Natural killer cell (primary cell): ENCODE results near the gene RTN4. TPM values are rescaled to one million over a fixed set of nuclear protein-coding genes. Genes with fewer than 3 reads are reported as not detected.
A peak's percentile ranks its signal among the peaks of the same experiment; 100 is the strongest.
"Not testable (repeated sequence)": the region's sequence is repeated elsewhere in the genome, so short reads cannot be mapped to it uniquely, and the experiment has no call there.

ENCODE experiments used
- ATAC-seq, 3 donors: fragments of 150-1000 bp in 2 of 3; fragments of 200-7000 bp in 1 of 3; cut with Tn5 transposase; 1 replicate in 1 of 3; 2 replicates in 2 of 3; pipeline ENCODE4 v1.10.0; 2021; ENCODE audit warnings: mild to moderate bottlenecking in 2 of 3, moderate library complexity in 2 of 3
- DNase-seq, 2 donors: peaks; one replicate each; pipeline versions ENCODE4 v3.0.0 to v3.0.0-alpha.2; 2013 to 2021; ENCODE audit warnings: mixed read lengths in 1 of 2
- H3K27ac ChIP-seq: one replicate; pipeline ENCODE4 v1.5.1; 2013; ENCODE audit warnings: mild to moderate bottlenecking, low read length
- H3K27me3 ChIP-seq: one replicate; pipeline ENCODE4 v1.6.1; 2013; ENCODE audit warnings: low read length; ENCODE audit not compliant: control insufficient read depth, insufficient read depth
- H3K36me3 ChIP-seq: one replicate; pipeline ENCODE4 v1.6.1; 2013; ENCODE audit warnings: low read length; ENCODE audit not compliant: control insufficient read depth, insufficient read depth
- H3K4me1 ChIP-seq: one replicate; pipeline ENCODE4 v1.6.1; 2013; ENCODE audit warnings: low read length; ENCODE audit not compliant: control insufficient read depth, insufficient read depth
- H3K4me3 ChIP-seq: one replicate; pipeline ENCODE4 v1.5.1; 2013; ENCODE audit warnings: low read length
- H3K9me3 ChIP-seq: one replicate; pipeline ENCODE4 v1.6.1; 2013; ENCODE audit warnings: low read length; ENCODE audit not compliant: control insufficient read depth, insufficient read depth
- H3K27ac Mint-ChIP-seq, 2 donors: one replicate each; pipeline ENCODE4 v1.8.0; 2022; ENCODE audit warnings: mild to moderate bottlenecking in 2 of 2, mixed read lengths in 2 of 2, moderate library complexity in 1 of 2
- H3K27me3 Mint-ChIP-seq, 2 donors: one replicate each; pipeline ENCODE4 v1.8.0; 2022; ENCODE audit warnings: low read depth in 2 of 2, mixed read lengths in 2 of 2
- H3K36me3 Mint-ChIP-seq: one replicate; pipeline ENCODE4 v1.8.0; 2022; ENCODE audit warnings: mixed read lengths
- H3K4me1 Mint-ChIP-seq, 2 donors: one replicate each; pipeline ENCODE4 v1.8.0; 2022; ENCODE audit warnings: mixed read lengths in 2 of 2
- H3K4me3 Mint-ChIP-seq: one replicate; pipeline ENCODE4 v1.8.0; 2022; ENCODE audit warnings: mild to moderate bottlenecking, moderate library complexity, mixed read lengths
- H3K9me3 Mint-ChIP-seq, 2 donors: one replicate each; pipeline ENCODE4 v1.8.0; 2022; ENCODE audit warnings: mixed read lengths in 2 of 2
- CTCF ChIP-seq: fragments of 200-600 bp; IDR thresholded peaks from one replicate; pipeline ENCODE4 v1.8.0; 2022; ENCODE audit warnings: antibody characterized with exemption
- WGBS: methylation state at CpG from one replicate; pipeline ENCODE4 v1.1.7; 2013; ENCODE audit warnings: missing lambda C conversion rate; ENCODE audit not compliant: insufficient coverage; 5-methylcytosine and 5-hydroxymethylcytosine counted together
- intact Hi-C: fragments of 100-400 bp; cut with micrococcal nuclease; formaldehyde crosslinking; loops from one replicate; pipeline ENCODE4 v1.14.2; 2022
- total RNA-seq, 4 donors: library from RNA; stranded (reverse); fragments of 120-200 nt in 1 of 4; gene quantifications; one replicate each; pipeline versions ENCODE4 v1.2.3 to v1.2.4, GENCODE V29; 2013 to 2022

RTN4 gene
- total RNA-seq, 3 donors from 2014 or later (not counting 1 experiment from before 2014, with no cell fraction given) = 100 to 117 (median 109) TPM

DNA sequence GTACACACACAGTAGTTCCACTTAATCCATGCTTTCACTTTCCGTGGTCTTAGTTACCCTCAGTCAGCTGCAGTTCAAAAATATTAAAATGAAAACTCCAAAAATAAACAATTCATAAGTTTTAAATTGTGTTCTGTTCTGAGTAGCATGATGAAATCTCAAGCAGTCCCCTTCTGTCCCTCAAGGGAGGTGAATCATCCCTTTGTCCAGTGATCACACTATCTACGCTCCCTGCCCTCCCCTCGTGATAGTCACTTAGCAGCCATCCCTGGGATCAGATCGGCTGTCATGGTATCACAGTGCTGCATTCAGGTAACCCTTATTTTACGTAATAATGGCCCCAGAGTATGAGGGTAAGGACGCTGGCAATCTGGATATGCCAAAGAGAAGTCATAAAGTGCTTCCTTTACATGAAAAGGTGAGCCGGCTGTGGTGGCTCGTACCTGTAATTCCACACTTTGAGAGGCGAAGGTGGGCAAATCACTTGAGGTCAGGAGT is 5.8 kb upstream of the RTN4 start:
- H3K27me3 Mint-ChIP-seq = no peaks in the 10 kb centered on the region
- H3K27ac Mint-ChIP-seq = no peak overlapping the region
- DNase-seq (no peak), ATAC-seq (no peak)
- no peak for TF ChIP-seq CTCF
- no peaks in the 10 kb centered on the region for H3K36me3 Mint-ChIP-seq
- H3K4me1 Mint-ChIP-seq = peaks cover 21 to 27% of the 10 kb centered on the region in 2 donors
- peaks cover 5% of the 10 kb centered on the region for H3K4me1 ChIP-seq
- H3K9me3 Mint-ChIP-seq = no peaks in the 10 kb centered on the region
- no peaks in the 10 kb centered on the region for H3K36me3 ChIP-seq
- no peak overlapping the region for H3K4me3 Mint-ChIP-seq
- WGBS = 91% methylated on average over 8 of the region's 9 CpGs
- H3K27ac ChIP-seq = no peak overlapping the region
- intact Hi-C loops = no loop called here
- no peak overlapping the region for H3K4me3 ChIP-seq
- no peaks in the 10 kb centered on the region for H3K27me3 ChIP-seq
- H3K9me3 ChIP-seq = no peaks in the 10 kb centered on the region

DNA sequence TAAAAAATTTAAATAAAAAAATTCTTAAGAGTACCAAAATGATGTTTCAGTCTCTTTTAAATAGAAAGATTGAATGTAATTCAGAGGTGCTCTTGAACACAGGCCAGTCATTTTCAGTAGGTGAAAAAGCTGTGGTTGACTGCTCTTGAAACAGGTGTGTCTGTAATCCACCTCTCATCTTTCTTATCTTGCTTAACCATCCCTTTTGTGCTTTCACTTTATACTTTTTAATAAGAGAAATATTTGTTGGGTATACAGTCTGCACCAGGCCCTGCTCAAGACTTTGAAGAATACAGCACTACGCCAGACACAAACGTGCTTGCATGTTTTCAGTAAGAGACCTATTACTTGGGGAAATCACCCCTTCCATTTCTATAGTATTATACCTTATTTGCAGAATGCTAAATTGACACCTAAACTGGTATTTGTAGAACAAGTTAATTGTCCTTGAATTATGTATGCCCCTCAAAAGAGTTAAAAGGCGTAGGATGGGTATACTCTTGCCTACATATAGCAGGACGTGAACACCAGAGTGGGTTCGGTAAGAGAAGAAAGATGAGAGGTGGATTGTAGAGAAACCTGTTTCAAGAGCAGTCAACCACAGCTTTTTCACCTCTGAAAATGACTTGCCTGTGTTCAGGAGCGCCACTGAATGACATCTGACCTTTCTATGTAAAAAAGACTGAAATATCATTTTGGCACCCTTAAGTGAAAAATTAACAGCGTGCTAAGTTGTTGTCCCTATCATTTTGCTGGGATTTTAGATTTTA is 4.0 kb upstream of the RTN4 start:
- Histone ChIP-seq H3K27me3 (no peaks in the 10 kb centered on the region), H3K4me1 (peaks cover 9% of the 10 kb centered on the region), H3K27ac (no peak overlapping the region), H3K36me3 (no peaks in the 10 kb centered on the region), H3K4me3 (no peak overlapping the region), H3K9me3 (no peaks in the 10 kb centered on the region)
- no peak for ATAC-seq
- DNase-seq = peak in 1 of 2 donors; percentile 48
- no peak overlapping the region for H3K4me3 Mint-ChIP-seq
- no peaks in the 10 kb centered on the region for H3K36me3 Mint-ChIP-seq
- peak overlapping the region; percentile 27 to 79 for H3K27ac Mint-ChIP-seq
- no peaks in the 10 kb centered on the region for H3K9me3 Mint-ChIP-seq
- H3K4me1 Mint-ChIP-seq = peaks cover 29 to 39% of the 10 kb centered on the region in 2 donors
- no peaks in the 10 kb centered on the region for H3K27me3 Mint-ChIP-seq
- no peak for TF ChIP-seq CTCF
- intact Hi-C loops = loop anchor here (5.0 kb wide), 6 partner anchors 78 to 563 kb away; partner anchors contain the start of genes CCDC88A, CLHC1, PPP4R3B and RPS27A
- 55% methylated on average over 4 of the region's 7 CpGs for WGBS

DNA sequence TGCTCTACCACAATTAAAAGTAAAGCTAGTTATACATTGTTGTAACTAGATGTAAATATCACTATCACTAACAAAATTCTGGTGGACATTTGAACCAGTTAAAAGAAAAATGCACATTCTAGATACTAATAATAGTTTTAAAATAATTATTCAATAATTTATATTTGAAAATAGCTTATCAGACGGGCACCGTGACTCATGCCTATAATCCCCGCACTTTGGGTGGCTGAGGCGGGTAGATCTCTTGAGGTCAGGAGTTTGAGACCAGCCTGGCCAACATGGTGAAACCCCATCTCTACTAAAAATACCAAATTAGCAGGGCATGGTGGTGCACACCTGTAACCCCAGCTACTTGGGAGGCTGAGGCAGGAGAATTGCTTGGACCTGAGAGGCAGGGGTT is 3.0 kb upstream of the RTN4 start:
- not testable (repeated sequence) for H3K36me3 ChIP-seq, H3K4me3 ChIP-seq, H3K9me3 ChIP-seq, H3K4me3 Mint-ChIP-seq, H3K36me3 Mint-ChIP-seq, H3K27me3 Mint-ChIP-seq, H3K9me3 Mint-ChIP-seq, H3K27ac ChIP-seq, DNase-seq, ATAC-seq, H3K27me3 ChIP-seq
- H3K27ac Mint-ChIP-seq = peak overlapping the region; percentile 27 to 79
- intact Hi-C loops = loop anchor here (5.0 kb wide), 6 partner anchors 79 to 564 kb away; partner anchors contain the start of genes CCDC88A, CLHC1, PPP4R3B and RPS27A
- H3K4me1 Mint-ChIP-seq = peaks cover 38 to 47% of the 10 kb centered on the region in 2 donors
- H3K4me1 ChIP-seq = peaks cover 19% of the 10 kb centered on the region
- 94% methylated on average over 4 of the region's 4 CpGs for WGBS
